ENCODE measurements around the gene LSM11. TPM values are rescaled to one million over a fixed set of nuclear protein-coding genes. Genes with fewer than 3 reads are reported as not detected.
"Not testable (repeated sequence)": the region's sequence is repeated elsewhere in the genome, so short reads cannot be mapped to it uniquely, and the experiment has no call there.

The LSM11 gene
- polyA plus RNA-seq (ENCODE audit: insufficient read length in 3 of 3): 1 to 10 TPM; 7.4 to 8.5 (median 7.7) TPM
- long read RNA-seq, donor 1, full-length matches to known transcripts: 1 of 1 reads
- long read RNA-seq, donor 1, partial matches to known transcripts: 0 of 1 reads
- long read RNA-seq, donor 1, other reads (novel, unspliced or antisense): 0 of 1 reads
- long read RNA-seq, donor 2, full-length matches to known transcripts: 2 of 2 reads
- long read RNA-seq, donor 2, partial matches to known transcripts: 0 of 2 reads
- long read RNA-seq, donor 2, other reads (novel, unspliced or antisense): 0 of 2 reads
- long read RNA-seq, donor 3, full-length matches to known transcripts: 1 of 1 reads
- long read RNA-seq, donor 3, partial matches to known transcripts: 0 of 1 reads
- long read RNA-seq, donor 3, other reads (novel, unspliced or antisense): 0 of 1 reads
- long read RNA-seq, donor 4: 0 reads
- long read RNA-seq, donor 5, full-length matches to known transcripts: 1 of 1 reads
- long read RNA-seq, donor 5, partial matches to known transcripts: 0 of 1 reads
- long read RNA-seq, donor 5, other reads (novel, unspliced or antisense): 0 of 1 reads
- long read RNA-seq, donor 6: 0 reads
- long read RNA-seq, donor 7, full-length matches to known transcripts: 1 of 14 reads
- long read RNA-seq, donor 7, partial matches to known transcripts: 13 of 14 reads
- long read RNA-seq, donor 7, other reads (novel, unspliced or antisense): 0 of 14 reads
- long read RNA-seq, donor 8, full-length matches to known transcripts: 2 of 2 reads
- long read RNA-seq, donor 8, partial matches to known transcripts: 0 of 2 reads
- long read RNA-seq, donor 8, other reads (novel, unspliced or antisense): 0 of 2 reads
- long read RNA-seq, donor 9, full-length matches to known transcripts: 2 of 2 reads
- long read RNA-seq, donor 9, partial matches to known transcripts: 0 of 2 reads
- long read RNA-seq, donor 9, other reads (novel, unspliced or antisense): 0 of 2 reads
- long read RNA-seq, donor 10, full-length matches to known transcripts: 4 of 4 reads
- long read RNA-seq, donor 10, partial matches to known transcripts: 0 of 4 reads
- long read RNA-seq, donor 10, other reads (novel, unspliced or antisense): 0 of 4 reads
- long read RNA-seq, donor 11, full-length matches to known transcripts: 3 of 3 reads
- long read RNA-seq, donor 11, partial matches to known transcripts: 0 of 3 reads
- long read RNA-seq, donor 11, other reads (novel, unspliced or antisense): 0 of 3 reads
- long read RNA-seq, donor 12, full-length matches to known transcripts: 1 of 1 reads
- long read RNA-seq, donor 12, partial matches to known transcripts: 0 of 1 reads
- long read RNA-seq, donor 12, other reads (novel, unspliced or antisense): 0 of 1 reads
- long read RNA-seq, donor 13, partial matches to known transcripts: 7 of 7 reads
- long read RNA-seq, donor 13, other reads (novel, unspliced or antisense): 0 of 7 reads
- long read RNA-seq, donor 14, full-length matches to known transcripts: 3 of 3 reads
- long read RNA-seq, donor 14, partial matches to known transcripts: 0 of 3 reads
- long read RNA-seq, donor 14, other reads (novel, unspliced or antisense): 0 of 3 reads
- long read RNA-seq, donor 15, full-length matches to known transcripts: 1 of 1 reads
- long read RNA-seq, donor 15, partial matches to known transcripts: 0 of 1 reads
- long read RNA-seq, donor 15, other reads (novel, unspliced or antisense): 0 of 1 reads
- long read RNA-seq, donor 16, full-length matches to known transcripts: 3 of 3 reads
- long read RNA-seq, donor 16, partial matches to known transcripts: 0 of 3 reads
- long read RNA-seq, donor 16, other reads (novel, unspliced or antisense): 0 of 3 reads

GRCh38 chr5:157743163-157744050, at the start of gene LSM11:
Gene LSM11, plus strand, starts transcription at chr5:157743712. Its CDS starts 39 bp downstream, at chr5:157743751.
- DNase-seq: peak; percentile 84

DNA sequence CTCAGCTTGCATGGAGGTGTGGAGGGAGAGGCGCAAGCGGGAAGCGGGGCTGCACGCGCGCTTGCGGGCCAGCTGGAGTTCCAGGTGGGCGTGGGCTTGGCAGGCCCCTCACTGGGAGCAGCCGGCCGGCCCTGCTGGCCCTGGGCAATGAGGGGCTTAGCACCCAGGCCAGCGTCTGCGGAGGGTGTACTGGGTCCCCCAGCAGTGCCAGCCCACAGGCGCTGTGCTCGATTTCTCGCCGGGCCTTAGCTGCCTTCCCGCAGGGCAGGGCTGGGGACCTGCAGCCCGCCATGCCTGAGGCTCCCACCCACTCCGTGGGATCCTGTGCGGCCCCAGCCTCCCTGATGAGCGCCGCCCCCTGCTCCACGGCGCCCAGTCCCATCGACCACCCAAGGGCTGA, 49.7 kb upstream of the LSM11 start:
- DNase-seq: not testable (repeated sequence)

DNA sequence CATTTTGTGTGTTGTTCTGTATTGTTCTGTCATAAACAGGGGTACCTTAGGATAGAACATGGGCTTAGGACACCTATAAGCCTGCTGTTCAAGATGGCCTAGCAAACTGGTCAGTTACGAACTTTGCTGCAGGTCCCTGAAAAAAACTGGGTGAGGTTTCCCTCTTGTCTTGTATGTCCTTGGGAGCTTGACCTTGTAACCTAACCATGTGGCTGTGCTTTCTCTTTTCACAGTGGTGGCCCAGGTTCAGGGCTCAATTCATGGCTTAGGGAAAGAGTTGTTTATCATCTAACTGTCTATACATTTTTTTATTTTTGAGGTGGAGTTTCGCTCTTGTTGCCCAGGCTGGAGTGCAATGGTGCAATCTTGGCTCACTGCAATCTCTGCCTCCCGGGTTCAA, 47.4 kb upstream of the LSM11 start:
- not testable (repeated sequence) for DNase-seq

DNA sequence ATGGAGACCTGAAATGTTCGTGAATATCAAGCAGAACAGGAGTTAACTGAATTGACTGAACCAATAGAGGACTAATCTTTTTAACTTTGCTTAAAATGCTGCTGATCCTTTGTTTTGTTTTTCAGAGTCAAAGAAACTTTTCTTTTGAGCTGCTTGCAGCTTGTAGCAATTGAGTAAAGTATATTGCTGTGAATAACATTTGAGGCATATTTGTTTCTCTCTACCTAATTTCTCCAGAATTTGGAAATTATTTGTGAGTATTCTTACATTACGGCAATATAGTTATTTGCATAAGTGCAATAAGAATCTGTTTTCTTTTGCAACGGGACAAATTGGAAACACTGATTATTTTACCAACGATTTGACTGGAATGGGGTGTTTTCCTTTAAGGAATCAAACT, 44.8 kb upstream of the LSM11 start:
- not testable (repeated sequence) for DNase-seq

- no peak for DNase-seq
These were observed 39.8 kb upstream of the LSM11 start for GRCh38 chr5:157703736-157704135.

- DNase-seq: no peak
These were observed 34.6 kb upstream of the LSM11 start for GRCh38 chr5:157708866-157709265.

DNA sequence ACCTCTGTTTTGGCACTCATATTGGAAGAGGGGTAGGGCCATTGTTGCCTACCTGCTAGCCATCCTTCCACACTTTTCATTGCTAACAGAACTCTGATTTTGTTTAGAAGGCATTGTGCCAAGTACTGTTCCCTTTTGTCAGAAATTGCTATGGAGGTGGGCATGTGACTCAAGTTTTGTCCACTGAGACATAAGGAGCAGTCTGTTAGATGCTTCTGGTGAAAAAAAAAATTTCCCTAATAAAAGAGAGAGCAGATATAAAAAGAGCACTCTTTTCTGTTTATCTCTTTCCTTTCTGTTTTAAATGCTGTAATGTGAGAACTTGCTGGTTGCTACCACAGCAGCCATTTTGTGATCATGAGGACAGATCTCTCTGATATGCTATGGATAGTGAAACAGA, 34.2 kb upstream of the LSM11 start:
- DNase-seq: no peak

DNA sequence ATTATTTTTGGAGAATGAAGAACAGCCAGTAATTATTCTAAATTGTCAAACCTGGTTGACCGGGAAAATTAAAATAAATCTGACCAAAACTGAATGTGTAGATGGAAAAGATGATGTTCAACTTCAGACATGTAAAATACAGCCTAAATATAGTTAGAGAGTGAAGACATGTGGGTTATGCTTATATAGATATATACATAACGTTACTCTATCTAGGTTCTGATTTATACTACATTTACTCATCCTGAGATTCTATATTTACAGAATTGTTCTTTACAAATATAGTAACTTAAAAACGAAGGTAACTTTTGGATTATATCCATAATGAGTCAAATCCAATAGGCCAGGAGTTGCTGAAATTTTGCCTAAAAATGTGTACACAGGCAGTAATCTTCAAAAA, 33.1 kb upstream of the LSM11 start:
- no peak for DNase-seq

DNA sequence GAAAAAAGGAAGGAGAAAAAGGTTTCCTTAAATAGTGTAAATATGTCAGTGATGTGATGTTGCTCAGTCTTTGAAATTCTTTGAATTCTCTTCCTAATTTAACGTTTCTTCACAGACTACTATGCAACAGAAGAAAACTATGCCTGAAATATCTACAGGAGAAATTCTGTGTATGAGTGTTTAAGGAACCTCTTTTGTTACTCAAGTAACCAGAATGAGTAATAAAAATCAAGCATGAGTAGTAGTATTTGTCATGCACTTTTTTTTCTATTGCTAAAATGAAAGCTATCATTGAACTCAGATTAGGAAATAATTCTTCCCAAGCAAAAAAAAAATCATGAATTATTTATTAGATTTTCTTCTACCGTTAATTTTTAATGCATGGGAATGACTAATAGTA, 32.6 kb upstream of the LSM11 start:
- DNase-seq: no peak

DNA sequence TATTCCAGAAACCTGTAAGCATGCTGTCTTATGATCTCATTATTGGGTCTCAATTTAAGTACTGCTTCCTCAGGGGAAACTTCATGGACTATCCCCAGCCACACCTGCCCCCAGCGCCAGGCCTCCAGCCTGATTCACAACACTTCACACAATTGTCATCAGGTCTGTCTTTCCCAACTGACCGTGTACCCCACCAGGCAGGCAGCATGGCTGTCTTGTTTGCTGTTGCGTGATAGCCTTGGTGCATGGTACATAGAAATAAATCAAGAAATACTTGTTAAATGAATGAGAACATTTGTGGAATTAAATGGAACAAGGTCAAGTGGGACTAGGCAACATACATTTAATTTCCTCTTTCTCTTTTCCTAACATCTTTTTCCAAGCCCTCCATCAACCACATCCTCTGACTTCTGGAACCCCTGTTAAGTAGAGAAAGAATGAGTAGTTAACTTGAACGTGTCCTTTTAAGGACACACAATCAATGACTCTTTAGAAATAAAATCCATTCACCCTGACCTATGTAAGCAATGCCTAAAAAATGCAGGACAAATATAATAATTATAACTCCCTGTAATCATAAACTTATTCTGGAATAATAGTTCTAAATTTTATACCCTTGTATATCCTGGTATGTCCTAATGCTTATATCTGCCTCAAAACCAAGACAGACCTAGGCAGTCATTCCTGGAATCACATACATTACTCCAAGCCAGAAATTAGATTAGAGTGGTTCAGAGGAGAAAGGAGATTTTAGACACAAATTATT, 29.5 kb upstream of the LSM11 start:
- DNase-seq: no peak

DNA sequence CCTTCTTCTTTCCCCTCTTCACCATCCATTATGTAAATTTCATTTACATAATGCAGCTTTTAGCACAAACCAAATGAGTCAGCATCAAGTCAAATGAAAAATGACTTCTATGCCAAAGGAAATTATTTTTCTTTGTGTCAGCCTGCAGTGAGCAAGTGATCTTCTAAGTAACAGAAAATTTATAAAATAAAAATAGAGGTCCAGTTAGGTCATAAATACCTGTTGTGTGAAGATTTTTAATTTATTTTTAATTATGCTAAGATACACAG, 29.0 kb upstream of the LSM11 start:
- no peak for DNase-seq

GRCh38 chr5:157718519-157718918, 25.0 kb upstream of the LSM11 start:
- peak; percentile 64 for DNase-seq

DNA sequence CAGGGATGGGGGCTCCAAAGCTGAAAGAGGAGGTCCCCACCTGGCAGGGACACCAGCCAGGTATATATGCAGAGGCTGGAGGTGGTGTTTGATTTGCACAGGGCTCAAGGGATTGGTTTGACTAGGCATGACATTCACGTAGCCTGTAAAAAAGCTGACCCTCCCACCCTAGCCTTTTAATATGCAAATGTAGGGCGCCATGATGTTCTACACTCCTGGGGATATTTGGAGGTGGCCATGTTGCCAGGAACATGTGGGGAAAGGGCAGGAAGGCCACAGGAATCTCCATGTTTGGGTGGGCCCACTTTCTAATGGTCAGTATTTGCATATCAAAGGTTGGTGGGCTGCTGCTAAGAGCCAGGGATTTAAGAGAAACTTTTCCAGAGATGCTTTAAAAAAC, 24.3 kb upstream of the LSM11 start:
- DNase-seq: no peak

DNA sequence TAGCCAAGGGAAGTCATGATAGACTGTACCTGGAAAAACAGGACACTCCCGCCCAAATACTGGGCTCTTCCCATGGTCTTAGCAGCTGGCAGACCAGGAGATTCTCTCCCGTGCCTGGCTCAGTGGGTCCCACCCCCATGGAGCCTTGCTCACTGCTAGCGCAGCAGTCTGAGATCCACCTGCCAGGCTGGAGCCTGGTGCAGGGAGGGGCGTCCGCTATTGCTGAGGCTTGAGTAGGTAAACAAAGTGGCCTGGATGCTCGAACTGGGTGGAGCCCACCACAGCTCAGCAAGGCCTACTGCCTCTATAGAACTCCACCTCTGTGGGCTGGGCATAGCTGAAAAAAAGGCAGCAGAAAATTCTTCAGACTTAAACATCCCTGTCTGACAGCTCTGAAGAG, 22.4 kb upstream of the LSM11 start:
- no peak for DNase-seq

GRCh38 chr5:157722895-157723294, 20.6 kb upstream of the LSM11 start:
- not testable (repeated sequence) for DNase-seq

DNA sequence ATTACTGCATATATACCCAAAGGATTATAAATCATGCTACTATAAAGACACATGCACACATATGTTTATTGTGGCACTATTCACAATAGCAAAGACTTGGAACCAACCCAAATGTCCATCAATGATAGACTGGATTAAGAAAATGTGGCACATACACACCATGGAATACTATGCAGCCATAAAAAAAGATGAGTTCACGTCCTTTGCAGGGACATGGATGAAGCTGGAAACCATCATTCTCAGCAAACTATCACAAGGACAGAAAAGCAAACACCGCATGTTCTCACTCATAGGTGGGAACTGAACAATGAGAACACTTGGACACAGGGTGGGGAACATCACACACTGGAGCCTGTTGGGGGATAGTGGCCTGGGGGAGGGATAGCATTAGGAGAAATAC, 16.9 kb upstream of the LSM11 start:
- DNase-seq: not testable (repeated sequence)

GRCh38 chr5:157727858-157728257, 15.7 kb upstream of the LSM11 start:
- DNase-seq: not testable (repeated sequence)

DNA sequence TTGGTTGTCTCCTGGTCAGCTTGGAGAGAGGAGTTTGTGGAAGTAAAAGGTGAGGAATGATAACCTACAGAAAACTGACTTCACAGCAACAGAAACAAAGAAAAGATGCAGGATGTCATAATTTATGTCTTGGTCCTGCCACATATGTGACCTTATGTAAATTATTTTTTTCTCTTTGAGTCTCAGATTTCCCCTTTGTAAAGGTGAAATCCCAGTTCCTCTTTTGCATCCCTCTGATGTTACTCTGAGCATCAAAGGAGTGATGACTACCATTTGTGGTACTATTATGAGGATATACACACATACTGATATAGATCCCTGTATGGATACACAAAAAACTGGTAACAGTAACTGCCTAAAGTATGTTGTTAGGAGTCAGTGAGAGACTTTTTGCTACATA, 13.7 kb upstream of the LSM11 start:
- no peak for DNase-seq

DNA sequence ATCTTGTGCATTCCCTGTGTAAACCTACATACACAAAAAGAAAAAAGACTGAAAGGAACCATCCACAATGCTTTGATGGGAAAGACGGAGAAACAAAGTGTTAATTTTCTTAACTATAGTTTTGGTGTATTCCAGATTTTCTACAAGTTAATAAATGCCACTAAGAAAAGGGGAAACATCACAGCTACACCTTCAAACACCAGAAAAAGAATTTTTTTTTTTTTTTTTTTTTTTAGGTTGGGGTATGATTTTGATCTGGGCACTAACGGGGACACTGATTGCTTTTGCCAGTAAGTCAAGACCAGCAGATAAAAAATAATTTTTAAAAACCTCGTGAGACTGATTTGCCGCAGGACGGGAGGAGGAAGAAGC, 12.6 kb upstream of the LSM11 start:
- DNase-seq: no peak
